8988T (cell line): ENCODE results near the gene PRPF6.

Source experiments
- DNase-seq: peaks from one replicate; pipeline ENCODE4 v3.0.0; 2011

The PRPF6 gene

GRCh38 chr20:63945921-63946920 lies 34.7 kb upstream of the PRPF6 start:
- no peak for DNase-seq

- DNase-seq = no peak
Measured at GRCh38 chr20:63946986-63947637, 33.8 kb upstream of the PRPF6 start.

- no peak for DNase-seq
Measured at GRCh38 chr20:63947638-63948456, 33.1 kb upstream of the PRPF6 start.

- no peak for DNase-seq
Measured at GRCh38 chr20:63950701-63951397, 30.1 kb upstream of the PRPF6 start.

- no peak for DNase-seq
Measured at GRCh38 chr20:63951398-63952209, 29.3 kb upstream of the PRPF6 start.

- DNase-seq = no peak
Measured at GRCh38 chr20:63952210-63952535, 28.8 kb upstream of the PRPF6 start.

GRCh38 chr20:63952769-63953168 lies 28.2 kb upstream of the PRPF6 start:
- no peak for DNase-seq

GRCh38 chr20:63953764-63954429 lies 27.0 kb upstream of the PRPF6 start:
- DNase-seq = no peak

GRCh38 chr20:63955281-63955826 lies 25.6 kb upstream of the PRPF6 start:
- DNase-seq = peak; percentile 90

GRCh38 chr20:63955827-63956663 lies 24.9 kb upstream of the PRPF6 start, which contains the start of gene UCKL1:
Gene UCKL1, minus strand, starts transcription at chr20:63956416. Its CDS starts 44 bp downstream, at chr20:63956372.
- DNase-seq = peak; percentile 98

GRCh38 chr20:63956664-63957003 lies 24.3 kb upstream of the PRPF6 start:
- no peak for DNase-seq

GRCh38 chr20:63957004-63957689 lies 23.8 kb upstream of the PRPF6 start:
- DNase-seq = peak; percentile 99

- DNase-seq = no peak
Measured at GRCh38 chr20:63957690-63958441, 23.1 kb upstream of the PRPF6 start.

- DNase-seq = no peak
Measured at GRCh38 chr20:63958471-63958870, 22.5 kb upstream of the PRPF6 start.

- no peak for DNase-seq
Measured at GRCh38 chr20:63958964-63959698, 21.8 kb upstream of the PRPF6 start.

GRCh38 chr20:63959699-63960075 lies 21.2 kb upstream of the PRPF6 start:
- no peak for DNase-seq
